ENCODE data around the gene KRT32.
A peak's percentile ranks its signal among the peaks of the same experiment; 100 is the strongest.

Gene KRT32

DNA sequence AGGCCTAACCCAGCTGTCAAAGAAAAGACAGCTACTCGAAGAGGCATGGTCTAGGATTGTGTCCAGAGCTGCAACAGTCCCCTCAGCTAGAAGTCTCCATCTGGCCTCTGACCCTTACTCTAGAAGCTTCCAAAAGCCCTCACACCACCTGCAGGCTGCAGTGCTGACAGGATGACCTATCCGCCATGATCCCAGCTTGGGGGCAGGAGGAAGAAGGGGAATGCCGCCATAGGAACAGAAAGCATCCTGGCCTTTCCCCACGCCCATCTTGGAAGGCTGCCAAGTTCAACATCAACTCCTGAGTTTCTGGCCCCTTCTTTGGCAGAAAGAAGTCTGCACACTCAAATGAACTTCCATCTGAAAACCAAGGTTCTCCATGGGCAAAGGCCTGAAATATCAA, 25.6 kb upstream of the KRT32 start:
- no peak for DNase-seq (ENCODE audit: low spot score)

DNA sequence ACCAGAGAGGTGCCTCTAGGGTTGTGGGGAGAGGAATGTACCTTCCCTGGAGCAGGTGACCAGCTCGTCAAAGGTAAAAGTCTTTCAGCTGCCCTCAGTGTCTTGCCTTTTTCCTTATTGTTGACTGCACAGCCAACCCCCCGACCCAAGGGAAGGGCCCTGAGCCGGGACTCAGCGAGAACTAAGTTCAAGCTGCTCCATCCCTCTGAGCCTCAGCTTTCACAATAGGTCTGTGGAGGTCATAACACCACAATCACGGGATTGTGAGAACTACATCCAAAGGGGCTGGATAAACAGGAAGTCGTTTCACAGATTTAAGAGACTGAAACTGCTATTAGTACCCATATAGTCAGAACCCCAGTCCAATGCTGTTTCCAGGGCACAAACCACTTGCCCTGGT, 25.2 kb upstream of the KRT32 start:
- DNase-seq (ENCODE audit: low spot score) = no peak

- no peak for DNase-seq (ENCODE audit: low spot score)
These were observed 24.3 kb upstream of the KRT32 start for GRCh38 chr17:41491476-41491875.

DNA sequence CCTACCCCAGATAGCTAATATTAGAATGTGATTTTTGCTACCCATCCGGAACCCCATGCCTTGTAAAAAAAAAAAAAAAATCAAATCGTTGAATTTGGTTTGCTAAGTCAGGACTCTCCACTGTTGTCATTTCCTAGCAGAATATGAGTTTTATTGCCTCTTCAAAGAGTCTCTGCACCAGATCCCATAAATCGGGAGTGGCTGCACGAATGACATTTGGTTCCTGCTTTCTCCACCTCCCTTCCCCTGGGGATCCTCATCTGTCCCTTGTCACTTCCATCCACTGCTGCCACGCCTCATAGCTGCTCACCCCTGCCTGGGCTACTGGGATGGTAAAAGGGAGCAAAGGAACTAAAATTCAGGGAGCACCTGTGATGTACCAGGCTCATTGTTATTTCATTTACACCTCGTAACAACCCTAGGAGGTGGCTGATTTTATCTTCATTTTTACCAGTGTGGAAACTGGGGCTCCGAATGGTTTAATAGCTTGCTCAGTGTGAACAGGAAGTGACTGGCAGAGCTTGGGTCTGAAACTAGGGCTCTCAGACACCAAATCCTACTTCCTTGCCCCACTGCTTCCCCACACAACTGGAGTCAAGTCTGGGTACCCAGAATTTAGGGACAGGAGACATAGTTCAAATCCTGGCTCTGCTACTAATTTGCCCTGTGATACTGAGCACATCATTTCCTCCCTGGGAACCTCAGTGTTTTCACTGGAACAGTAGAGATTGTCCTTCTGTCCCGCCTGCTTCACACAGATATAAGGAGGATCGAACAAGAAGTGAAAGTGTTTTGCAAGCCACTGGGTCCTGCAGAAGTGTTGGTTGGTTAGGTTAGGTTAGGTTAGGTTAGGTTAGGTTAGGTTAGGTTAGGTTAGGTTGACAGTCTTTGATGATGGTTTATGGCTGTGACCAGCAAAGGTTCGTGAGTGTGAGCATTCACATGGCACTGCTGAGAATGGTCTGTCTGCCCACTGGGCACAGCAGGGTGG, 23.1 kb upstream of the KRT32 start:
- no peak for DNase-seq (ENCODE audit: low spot score)

- no peak for DNase-seq (ENCODE audit: low spot score)
These were observed 22.3 kb upstream of the KRT32 start, which contains the start of gene KRT36 for GRCh38 chr17:41489531-41489930. Gene KRT36, minus strand, starts transcription at chr17:41489910. Its CDS starts 46 bp downstream, at chr17:41489864.

- DNase-seq (ENCODE audit: low spot score) = peak; percentile 69
These were observed 19.8 kb upstream of the KRT32 start for GRCh38 chr17:41486809-41487530.

DNA sequence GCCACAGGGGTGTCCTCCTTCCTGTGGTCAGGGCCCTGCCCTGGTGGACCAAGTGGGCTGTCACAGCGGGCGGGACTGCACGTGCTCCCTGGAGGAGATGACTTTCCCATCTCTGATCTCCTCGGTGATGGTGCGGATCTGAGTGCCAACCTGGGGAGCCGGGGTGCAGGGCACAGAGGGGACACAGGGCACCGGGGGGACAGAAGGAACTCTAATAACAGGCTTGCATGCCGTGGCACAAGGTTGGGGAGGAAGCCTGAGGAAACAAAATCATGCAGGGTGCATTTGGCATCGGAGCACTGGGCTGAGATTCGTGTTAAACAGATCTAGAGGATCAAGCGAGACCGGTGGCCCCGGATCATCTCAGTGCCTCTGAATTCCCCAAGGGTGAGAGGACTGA, 19.1 kb upstream of the KRT32 start:
- DNase-seq (ENCODE audit: low spot score) = no peak

GRCh38 chr17:41484920-41485904, 18.0 kb upstream of the KRT32 start:
- DNase-seq (ENCODE audit: low spot score) = no peak

- no peak for DNase-seq (ENCODE audit: low spot score)
These were observed 17.0 kb upstream of the KRT32 start for GRCh38 chr17:41483991-41484826.

GRCh38 chr17:41483531-41483930, 16.3 kb upstream of the KRT32 start:
- DNase-seq (ENCODE audit: low spot score) = no peak

- no peak for DNase-seq (ENCODE audit: low spot score)
These were observed 13.8 kb upstream of the KRT32 start, which contains the start of gene KRT35 for GRCh38 chr17:41481036-41481435. Gene KRT35, minus strand, starts transcription at chr17:41481151. Its CDS starts 54 bp downstream, at chr17:41481097.

DNA sequence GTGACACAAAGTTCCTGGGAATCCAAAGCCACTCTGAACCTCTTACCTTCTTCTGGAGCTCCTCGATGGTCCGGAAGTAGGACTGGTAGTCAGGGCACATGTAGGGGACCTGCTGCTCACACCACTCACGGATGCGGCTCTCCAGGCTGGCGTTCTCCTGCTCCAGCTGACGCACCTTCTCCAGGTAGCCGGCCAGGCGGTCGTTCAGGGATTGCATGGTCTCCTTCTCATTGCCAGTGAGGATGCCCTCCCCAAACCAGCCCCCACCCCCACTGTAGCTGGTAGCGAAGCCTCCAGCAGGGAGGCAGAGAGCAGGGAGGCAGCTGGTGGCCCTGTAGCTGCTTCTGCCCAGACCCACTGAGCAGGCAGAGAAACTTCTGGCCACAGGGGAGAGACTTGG, 13.4 kb upstream of the KRT32 start:
- no peak for DNase-seq (ENCODE audit: low spot score)

DNA sequence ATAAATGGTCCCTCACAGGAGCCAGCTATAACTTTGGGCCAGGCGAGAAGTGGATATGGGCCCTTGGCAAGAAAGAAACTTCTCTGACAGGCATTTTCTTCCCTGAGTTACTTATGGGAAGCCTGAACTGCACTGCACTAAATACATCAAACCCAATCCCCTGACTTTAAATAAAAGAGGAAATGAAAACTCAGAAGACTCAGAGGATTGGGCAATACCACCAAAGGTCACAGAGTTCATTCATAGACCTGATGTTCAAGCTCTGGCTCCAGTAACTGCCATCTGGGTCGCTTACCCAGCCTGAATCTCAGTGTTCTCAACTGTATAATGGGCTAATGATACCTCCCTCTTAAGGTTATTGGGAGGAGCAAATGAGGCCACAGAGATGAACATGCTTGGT, 12.9 kb upstream of the KRT32 start:
- no peak for DNase-seq (ENCODE audit: low spot score)

- no peak for DNase-seq (ENCODE audit: low spot score)
These were observed 11.1 kb upstream of the KRT32 start for GRCh38 chr17:41478237-41478636.

GRCh38 chr17:41476866-41477815, 10.0 kb upstream of the KRT32 start:
- DNase-seq (ENCODE audit: low spot score) = no peak

DNA sequence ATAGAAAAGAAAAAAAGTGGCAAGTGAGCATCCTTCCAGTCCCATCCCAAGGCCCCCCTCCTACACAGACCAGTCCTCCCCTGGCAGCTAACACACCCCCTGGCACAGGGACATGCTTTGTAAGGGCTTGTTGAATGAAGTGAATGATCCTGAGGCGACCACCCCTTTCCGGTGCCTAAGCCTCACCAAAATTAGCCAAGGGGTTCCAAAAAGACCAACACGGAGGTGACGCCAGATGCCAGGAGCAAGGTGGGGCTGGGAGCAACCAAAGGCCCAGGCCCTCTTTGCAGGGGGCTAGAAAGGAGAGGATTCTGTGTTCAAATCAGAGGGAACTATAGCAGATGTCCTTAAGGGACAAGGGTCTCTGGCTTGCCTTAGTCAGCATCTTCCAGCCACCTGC, 8.2 kb upstream of the KRT32 start:
- DNase-seq (ENCODE audit: low spot score) = no peak

DNA sequence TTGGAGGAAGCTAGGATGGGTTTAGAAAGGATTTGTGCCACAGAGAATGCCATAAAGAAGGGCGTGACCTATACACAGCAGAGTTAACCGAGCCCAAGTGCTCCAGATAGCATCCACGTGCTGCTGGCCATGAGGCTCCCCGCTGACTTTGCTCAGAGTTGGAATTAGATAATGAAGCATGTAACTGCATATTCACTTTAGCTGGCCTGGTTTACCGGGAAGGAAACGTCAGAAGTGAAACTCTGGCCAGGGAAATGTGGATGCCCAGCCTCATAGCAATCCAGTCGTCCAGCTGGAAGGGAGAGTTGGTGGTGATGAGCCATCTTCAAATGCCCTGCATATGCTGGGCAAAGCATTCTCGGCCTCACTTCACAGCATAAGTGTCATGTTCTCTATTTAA, 7.7 kb upstream of the KRT32 start:
- no peak for DNase-seq (ENCODE audit: low spot score)

DNA sequence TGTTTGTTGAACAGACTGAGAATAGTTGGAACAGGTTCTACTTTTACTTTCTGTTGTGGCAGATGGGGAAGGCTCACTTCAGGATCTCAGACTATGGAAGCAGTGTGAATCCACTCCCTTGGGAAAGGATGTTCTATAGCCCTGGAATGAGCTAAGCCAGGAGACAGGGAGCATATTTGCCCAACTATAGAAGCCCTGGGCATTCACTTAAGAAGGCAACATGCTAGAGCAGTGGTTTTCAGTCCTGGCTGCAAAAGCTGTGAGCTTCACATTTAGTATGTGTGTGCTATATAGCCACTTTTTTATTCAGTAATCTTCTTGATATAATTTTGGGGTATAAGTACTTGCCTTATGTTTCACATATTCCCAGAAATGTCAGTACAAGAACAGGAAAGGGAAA, 1.2 kb upstream of the KRT32 start:
- no peak for DNase-seq (ENCODE audit: low spot score)

DNA sequence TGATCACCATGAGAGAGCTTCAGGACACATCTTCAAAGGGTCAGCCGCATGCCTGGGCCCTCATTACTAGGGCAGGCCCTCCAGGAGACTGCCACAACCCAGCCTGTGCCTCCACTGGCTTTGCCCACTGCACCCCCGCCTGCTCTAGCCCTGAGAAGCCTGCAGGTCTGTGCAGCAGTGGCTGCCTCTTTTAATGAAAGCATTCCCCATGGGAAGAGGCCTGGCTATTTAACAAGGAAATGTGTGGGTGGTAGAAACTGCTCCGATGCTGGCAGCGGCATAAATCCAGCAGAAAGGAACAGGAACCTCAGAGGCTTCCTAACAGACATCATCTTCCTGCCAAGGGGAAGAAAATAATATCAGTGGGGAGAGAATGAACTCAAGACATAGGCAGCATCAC, 375 bp upstream of the KRT32 start:
- DNase-seq (ENCODE audit: low spot score) = no peak

DNA sequence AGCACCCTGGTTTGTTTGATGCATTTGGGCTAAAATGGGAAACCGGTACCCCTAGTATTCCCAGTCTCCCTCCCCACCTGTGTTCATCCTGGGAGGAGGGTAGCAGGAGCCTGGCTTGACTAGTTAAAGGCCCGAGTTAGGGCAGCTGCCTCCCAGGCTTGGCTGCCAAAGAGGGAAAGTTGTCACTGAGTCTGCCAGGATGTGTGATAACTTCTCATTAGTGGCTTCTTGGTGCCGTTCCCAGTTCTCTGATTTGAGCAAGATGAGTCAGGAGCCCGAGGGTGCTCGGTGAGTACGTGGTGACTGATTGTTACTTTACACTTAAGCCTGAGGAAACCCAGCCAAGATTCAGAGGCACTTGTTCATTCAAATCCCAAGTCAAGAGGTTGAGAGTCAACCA, 2.5 kb downstream of the KRT32 start:
- DNase-seq (ENCODE audit: low spot score) = no peak

Data from hematopoietic multipotent progenitor cell treated with erythropoietin and hydrocortisone succinate and interleukin-3 and kit ligand, for 17 days (in vitro differentiated cells).